ENCODE data around the gene MYO3B. TPM values are rescaled to one million over a fixed set of nuclear protein-coding genes. Genes with fewer than 3 reads are reported as not detected.
A peak's percentile ranks its signal among the peaks of the same experiment; 100 is the strongest.

The MYO3B gene
- total and polyA plus RNA-seq, 2 of the 8 experiments (the other 6 are each of a cell fraction or from before 2014, with no cell fraction given) = 0.17 to 0.19 TPM

DNA sequence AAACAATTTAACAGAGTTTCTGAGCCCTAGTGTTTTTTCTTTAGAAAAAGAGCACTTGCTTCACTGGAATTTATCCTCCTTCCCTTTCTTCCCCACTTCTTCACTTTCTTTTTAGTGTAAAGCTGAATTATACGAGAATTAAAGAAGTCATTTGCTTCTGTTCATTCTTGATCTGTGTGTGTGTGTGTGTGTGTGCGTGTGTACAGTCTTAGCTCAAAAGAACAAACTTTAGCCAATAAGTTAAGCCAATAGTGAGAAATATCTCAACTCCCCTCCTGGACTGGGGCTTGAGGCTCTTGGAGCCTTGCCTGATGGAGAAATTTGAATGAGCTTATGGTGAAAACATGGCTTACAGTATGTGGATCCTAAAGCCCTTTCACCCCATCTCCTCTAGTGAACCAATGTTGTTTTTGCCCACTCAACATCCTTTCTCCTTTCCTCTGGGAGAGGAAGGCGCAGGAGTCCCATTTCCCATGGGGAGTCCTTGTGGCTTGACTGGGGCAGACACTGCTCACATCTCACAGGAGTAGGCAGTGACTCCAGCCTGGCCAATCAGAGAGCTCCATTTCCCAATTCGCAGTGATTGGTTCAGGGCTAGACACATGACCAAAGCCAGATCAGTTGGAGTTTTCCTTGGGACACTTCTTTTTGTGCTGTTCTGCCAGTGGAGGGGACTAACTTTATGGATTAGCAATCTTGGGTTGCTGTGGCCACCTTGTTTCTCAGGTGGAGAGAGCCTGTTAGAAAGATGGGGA lies 16.3 kb upstream of the MYO3B start:
- Histone ChIP-seq H3K4ac (replicated peaks; ENCODE audit: insufficient read length, low read depth, low read length) (no peak overlapping the region), H3K9me3 (ENCODE audit: insufficient read depth in 2 of 2, low read depth in 1 of 2, low read length in 1 of 2) (no peaks in the 10 kb centered on the region), H3K9ac (replicated peaks in 1 of 4; ENCODE audit: extremely low read depth in 1 of 4, low read depth in 3 of 4, low read length in 3 of 4) (no peak overlapping the region), H3K79me1 (ENCODE audit: low read depth, low read length) (no peaks in the 10 kb centered on the region), H3K4me3 (ENCODE audit: extremely low read depth in 1 of 4, insufficient read depth in 2 of 4, low read depth in 3 of 4, low read length in 4 of 4) (no peak overlapping the region), H3K18ac (ENCODE audit: extremely low read depth, low read length) (no peak overlapping the region), H3K79me2 (ENCODE audit: control insufficient read depth in 1 of 2, insufficient read depth in 2 of 2, low read length in 2 of 2) (no peaks in the 10 kb centered on the region), H2AFZ (ENCODE audit: low read length) (0 out of 2 replicates have a peak overlapping the region, but pooled peaks have one; percentile 30), H2BK12ac (ENCODE audit: low read depth, low read length) (no peak overlapping the region), H4K91ac (replicated peaks; ENCODE audit: insufficient read length, low read length) (no peak overlapping the region), H3K23ac (ENCODE audit: insufficient read length) (no peak overlapping the region), H3K4me2 (ENCODE audit: insufficient read depth in 1 of 2, low read depth in 2 of 2, low read length in 2 of 2) (no peak overlapping the region), H4K8ac (ENCODE audit: extremely low read depth, insufficient read depth, low read length) (no peak overlapping the region), H3K27ac (ENCODE audit: low read depth, low read length) (no peak overlapping the region), H2BK120ac (replicated peaks; ENCODE audit: low read depth, low read length) (no peak overlapping the region), H4K5ac (ENCODE audit: insufficient read length, low read depth, low read length) (no peak overlapping the region), H2BK15ac (ENCODE audit: low read length) (no peak overlapping the region), H3K4me1 (replicated peaks in 1 of 4; ENCODE audit: control insufficient read depth in 3 of 4, insufficient read depth in 4 of 4, low read length in 3 of 4) (peaks cover 0 to 5% (median 0%) of the 10 kb centered on the region in 4 experiments; a peak in 1 of 7 replicates), H3K14ac (ENCODE audit: insufficient read length) (no peak overlapping the region), H2BK20ac (ENCODE audit: low read length) (no peak overlapping the region), H2BK5ac (ENCODE audit: low read depth, low read length) (no peak overlapping the region), H2AK5ac (ENCODE audit: low read depth, low read length) (no peak overlapping the region), H3K56ac (replicated peaks; ENCODE audit: insufficient read length, low read depth, low read length) (no peak overlapping the region), H3K23me2 (ENCODE audit: low read depth, low read length) (no peaks in the 10 kb centered on the region), H3K36me3 (ENCODE audit: control insufficient read depth in 2 of 4, insufficient read depth in 4 of 4, low read length in 3 of 4) (no peaks in the 10 kb centered on the region), H4K20me1 (replicated peaks in 1 of 2; ENCODE audit: control insufficient read depth in 1 of 2, insufficient read depth in 2 of 2, low read length in 2 of 2) (no peaks in the 10 kb centered on the region), H3K27me3 (replicated peaks in 1 of 4; ENCODE audit: control insufficient read depth in 3 of 4, extremely low read depth in 1 of 4, insufficient read depth in 3 of 4, low read length in 3 of 4) (no peaks in the 10 kb centered on the region)
- ChIA-PET POLR2A (ENCODE audit: partially characterized antibody) (no interaction called here), CTCF (ENCODE audit: partially characterized antibody) (interaction anchor here (0.6 to 1.6 kb wide), 5 partner anchors 15 to 206 kb away, joined by 3 read pairs; no protein-coding TSS in a partner anchor)
- DNase-seq (ENCODE audit: low read depth in 1 of 2, low spot score in 2 of 2) (no peak), FAIRE-seq (no peak)
- 84% methylated on average over 3 of the region's 4 CpGs; no CpG with 5 or more reads in 1 of the 2 experiments for WGBS, 2 experiments (ENCODE audit: extremely low coverage in 1 of 2, insufficient coverage in 1 of 2, insufficient read length in 1 of 2, insufficient replicate concordance in 2 of 2, low coverage in 1 of 2, low lambda C conversion rate in 2 of 2, missing lambda C conversion rate in 1 of 2)
- TF ChIP-seq NRF1 (IDR thresholded peaks at IDR 0.05; ENCODE audit: low read depth, low read length) (no peak), SP4 (IDR thresholded peaks at IDR 0.05; ENCODE audit: low read length) (no peak)
